ENCODE data around the gene PYY. TPM values are rescaled to one million over a fixed set of nuclear protein-coding genes. Genes with fewer than 3 reads are reported as not detected.

The PYY gene
- polyA plus RNA-seq, 3 donors: not detected

- no peak overlapping the region for H3K27ac ChIP-seq (ENCODE audit: low read depth in 1 of 2, low read length in 2 of 2)
- H3K9me3 ChIP-seq (replicated peaks in 1 of 2; ENCODE audit: control insufficient read depth in 1 of 2, insufficient read depth in 1 of 2, low read length in 2 of 2): no peaks in the 10 kb centered on the region
- H3K4me3 Mint-ChIP-seq: peak overlapping the region in 1 of 2 donors; percentile 26
- no peaks in the 10 kb centered on the region for H3K4me1 Mint-ChIP-seq
- no peak for TF ChIP-seq CTCF (IDR thresholded peaks at IDR 0.05)
- H3K4me1 ChIP-seq (ENCODE audit: control insufficient read depth in 1 of 2, insufficient read depth in 2 of 2, low read length in 2 of 2): no peaks in the 10 kb centered on the region
- no peak overlapping the region for H3K27ac Mint-ChIP-seq
- H4K20me1 ChIP-seq (ENCODE audit: insufficient read depth, low read length): no peaks in the 10 kb centered on the region
- no peaks in the 10 kb centered on the region for H3K79me2 ChIP-seq (ENCODE audit: insufficient read depth, low read length)
- no peak overlapping the region for H3K9ac ChIP-seq (ENCODE audit: insufficient read depth, low read length, poor library complexity, severe bottlenecking)
- peaks cover 17 to 23% of the 10 kb centered on the region in 2 donors for H3K27me3 ChIP-seq (ENCODE audit: control insufficient read depth in 2 of 2, insufficient read depth in 2 of 2, low read length in 2 of 2)
- DNase-seq: no peak
- H3K4me3 ChIP-seq (replicated peaks in 1 of 3; ENCODE audit: low read depth in 2 of 3, low read length in 3 of 3): no peak overlapping the region
- intact Hi-C loops (cut with micrococcal nuclease): no loop called here
- peaks cover 35 to 53% (median 43%) of the 10 kb centered on the region in 3 donors for H3K27me3 Mint-ChIP-seq (ENCODE audit: low read depth in 3 of 3)
- H2AFZ ChIP-seq (ENCODE audit: insufficient read depth, low read depth, low read length, poor library complexity, severe bottlenecking): no peak overlapping the region
- no peak overlapping the region for H3K4me2 ChIP-seq (replicated peaks; ENCODE audit: extremely low read depth, low read length, poor library complexity, severe bottlenecking)
- no CpG with 5 or more reads among the region's 2 CpGs for WGBS (ENCODE audit: insufficient coverage)
- no peaks in the 10 kb centered on the region for H3K36me3 ChIP-seq (replicated peaks in 1 of 2; ENCODE audit: control insufficient read depth in 1 of 2, insufficient read depth in 2 of 2, low read length in 2 of 2)
- peaks cover 0 to 6% (median 0%) of the 10 kb centered on the region in 7 donors for H3K9me3 Mint-ChIP-seq
- H3K36me3 Mint-ChIP-seq: no peaks in the 10 kb centered on the region
These were observed 24.3 kb upstream of the PYY start for GRCh38 chr17:43978078-43978477.

- WGBS (ENCODE audit: insufficient coverage): 97% methylated on average over 6 of the region's 9 CpGs
- no peaks in the 10 kb centered on the region for H3K4me1 ChIP-seq (ENCODE audit: control insufficient read depth in 1 of 2, insufficient read depth in 2 of 2, low read length in 2 of 2)
- no peaks in the 10 kb centered on the region for H3K79me2 ChIP-seq (ENCODE audit: insufficient read depth, low read length)
- intact Hi-C loops (cut with micrococcal nuclease): no loop called here
- no peak overlapping the region for H2AFZ ChIP-seq (ENCODE audit: insufficient read depth, low read depth, low read length, poor library complexity, severe bottlenecking)
- Mint-ChIP-seq H3K27me3 (ENCODE audit: low read depth in 3 of 3) (peaks cover 27 to 48% (median 35%) of the 10 kb centered on the region in 3 donors), H3K36me3 (no peaks in the 10 kb centered on the region), H3K9me3 (peaks cover 0 to under 1% (median 0%) of the 10 kb centered on the region in 7 donors), H3K27ac (no peak overlapping the region), H3K4me3 (no peak overlapping the region), H3K4me1 (no peaks in the 10 kb centered on the region)
- H3K9ac ChIP-seq (ENCODE audit: insufficient read depth, low read length, poor library complexity, severe bottlenecking): no peak overlapping the region
- DNase-seq: no peak
- H3K9me3 ChIP-seq (replicated peaks in 1 of 2; ENCODE audit: control insufficient read depth in 1 of 2, insufficient read depth in 1 of 2, low read length in 2 of 2): no peaks in the 10 kb centered on the region
- H3K4me3 ChIP-seq (replicated peaks in 1 of 3; ENCODE audit: low read depth in 2 of 3, low read length in 3 of 3): no peak overlapping the region
- H4K20me1 ChIP-seq (ENCODE audit: insufficient read depth, low read length): no peaks in the 10 kb centered on the region
- H3K27me3 ChIP-seq (ENCODE audit: control insufficient read depth in 2 of 2, insufficient read depth in 2 of 2, low read length in 2 of 2): peaks cover 10 to 14% of the 10 kb centered on the region in 2 donors
- no peaks in the 10 kb centered on the region for H3K36me3 ChIP-seq (replicated peaks in 1 of 2; ENCODE audit: control insufficient read depth in 1 of 2, insufficient read depth in 2 of 2, low read length in 2 of 2)
- no peak overlapping the region for H3K27ac ChIP-seq (ENCODE audit: low read depth in 1 of 2, low read length in 2 of 2)
- no peak overlapping the region for H3K4me2 ChIP-seq (replicated peaks; ENCODE audit: extremely low read depth, low read length, poor library complexity, severe bottlenecking)
- no peak for TF ChIP-seq CTCF (IDR thresholded peaks at IDR 0.05)
These were observed 23.5 kb upstream of the PYY start for GRCh38 chr17:43976963-43977837.
